ENCODE measurements around the gene QSOX1.

Gene QSOX1

DNA sequence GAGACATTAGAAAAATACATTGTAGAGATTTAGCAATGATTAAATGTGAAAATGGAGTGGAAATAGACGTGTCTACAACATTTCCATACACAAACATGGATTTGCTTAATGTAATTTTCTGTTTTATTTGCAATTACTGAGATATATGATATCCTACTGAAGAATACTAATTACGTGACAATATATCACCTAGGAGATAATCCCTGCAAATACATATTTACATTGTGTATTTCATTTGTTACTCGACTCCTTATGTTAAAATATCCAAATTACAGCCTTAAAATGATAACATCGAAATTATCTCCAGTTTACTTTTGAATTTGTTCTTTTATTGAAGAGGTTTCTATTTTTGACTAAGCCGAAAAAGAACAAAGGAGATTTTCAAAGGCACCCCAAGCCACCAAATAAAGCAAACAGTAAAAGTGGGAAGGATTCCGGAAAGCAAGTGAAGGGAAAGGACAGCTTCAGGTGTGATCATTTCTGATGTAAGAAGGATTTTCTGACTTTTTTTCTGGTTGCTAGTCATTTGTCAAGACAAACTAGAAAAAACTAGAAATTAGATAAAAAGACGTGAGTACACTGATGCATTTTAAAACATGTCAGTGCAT lies 83.3 kb downstream of the QSOX1 start:
- DNase-seq, result no peak

DNA sequence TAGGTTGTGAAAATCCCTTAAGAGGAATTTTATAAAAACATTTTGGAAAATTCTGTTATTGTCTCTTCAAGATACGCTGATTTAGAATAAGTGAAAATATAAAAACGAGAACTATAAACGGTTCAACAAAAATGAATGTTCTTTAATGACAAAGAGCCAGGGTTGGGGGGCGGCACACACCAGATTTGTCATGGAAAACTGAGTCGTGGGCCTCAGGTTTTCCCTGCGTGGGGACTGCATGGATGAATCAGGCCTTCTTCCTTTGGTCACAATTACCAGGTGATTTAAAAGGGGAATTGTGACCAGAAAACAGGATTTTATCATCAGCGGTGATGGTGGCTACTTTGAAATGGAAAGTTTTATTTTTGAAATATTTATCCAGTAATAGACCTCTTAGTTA lies 84.0 kb downstream of the QSOX1 start:
- DNase-seq, result no peak

DNA sequence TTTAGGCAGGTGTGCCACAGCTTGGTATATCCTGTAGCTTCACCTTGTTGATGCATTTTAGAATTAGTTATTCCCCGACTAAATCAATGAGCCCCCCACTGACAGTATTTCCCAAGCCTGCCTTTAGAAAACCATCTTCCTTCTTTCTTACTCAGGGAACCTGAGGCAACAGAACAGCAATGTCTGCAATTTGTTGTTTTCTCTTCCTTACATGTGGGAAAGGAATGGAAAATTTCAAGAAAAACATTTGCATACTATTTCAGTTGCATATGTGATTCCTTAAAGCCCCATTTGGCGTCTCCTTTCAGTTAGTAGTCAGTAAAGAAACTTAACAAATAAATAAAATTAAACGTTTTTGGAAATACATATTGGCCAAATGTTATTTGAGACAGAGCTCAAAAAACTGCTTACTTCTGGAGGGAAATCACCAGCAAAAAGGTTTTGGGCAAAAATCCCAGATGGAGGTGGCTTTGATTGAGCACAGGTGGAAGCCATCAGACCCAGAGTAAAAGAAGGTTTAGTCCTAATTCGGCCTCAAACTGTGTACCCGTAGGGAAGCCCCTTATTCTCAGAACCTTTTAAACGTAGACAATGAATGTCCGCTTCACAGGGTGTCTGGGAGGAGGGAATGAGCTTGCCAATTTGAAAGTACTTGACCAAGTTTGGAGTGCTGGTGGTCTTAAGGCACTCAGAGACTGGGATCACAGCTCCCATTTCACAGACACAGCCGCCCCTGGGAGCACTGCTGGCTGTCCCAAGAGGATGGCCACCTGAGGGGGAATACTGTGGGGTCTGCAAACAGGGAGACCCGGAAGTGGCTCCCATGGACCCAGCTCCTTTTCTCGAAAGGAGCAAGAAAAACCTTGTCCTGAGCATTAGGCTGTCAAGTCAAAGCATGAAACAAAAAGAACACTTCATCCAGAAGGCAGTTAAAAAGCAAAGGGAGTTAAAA lies 84.8 kb downstream of the QSOX1 start:
- DNase-seq, result no peak

DNA sequence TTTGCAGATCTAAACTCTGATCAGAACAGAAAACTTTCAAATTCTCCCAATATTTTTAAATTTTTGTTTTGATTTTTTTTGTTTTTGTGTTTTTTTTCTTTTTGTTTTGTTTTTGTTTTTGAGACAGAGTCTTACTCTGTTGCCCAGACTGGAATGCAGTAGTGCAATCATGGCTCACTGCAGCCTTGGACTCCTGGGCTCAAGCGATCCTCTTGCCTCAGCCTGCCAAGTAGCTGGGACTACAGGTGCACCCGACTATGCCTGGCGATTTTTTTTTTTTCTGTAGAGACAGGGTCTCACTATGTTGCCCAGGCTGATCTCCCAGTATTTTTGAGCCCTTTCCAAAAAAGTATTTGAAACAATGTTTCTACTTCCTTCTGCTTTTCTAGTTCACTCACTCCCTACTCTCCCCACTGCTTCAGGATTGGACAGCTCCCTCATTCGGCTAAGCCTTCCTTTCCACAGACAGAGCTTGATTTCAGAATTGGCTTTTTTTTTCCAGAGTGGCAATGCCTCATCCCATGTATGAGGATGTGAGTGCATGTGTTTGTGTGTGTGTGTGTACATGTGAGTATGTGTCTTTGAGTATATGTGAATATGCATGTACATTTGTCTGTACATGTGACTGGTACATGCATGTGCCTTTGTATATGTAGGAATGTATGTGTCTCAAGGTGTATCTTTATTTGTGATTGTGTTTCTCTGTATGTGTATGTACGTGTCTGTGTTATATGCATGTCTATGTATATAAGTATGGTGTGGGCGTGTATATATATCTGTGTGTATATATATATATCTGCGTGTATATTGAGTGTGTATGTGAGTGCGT lies 87.3 kb downstream of the QSOX1 start:
- DNase-seq, result no peak

DNA sequence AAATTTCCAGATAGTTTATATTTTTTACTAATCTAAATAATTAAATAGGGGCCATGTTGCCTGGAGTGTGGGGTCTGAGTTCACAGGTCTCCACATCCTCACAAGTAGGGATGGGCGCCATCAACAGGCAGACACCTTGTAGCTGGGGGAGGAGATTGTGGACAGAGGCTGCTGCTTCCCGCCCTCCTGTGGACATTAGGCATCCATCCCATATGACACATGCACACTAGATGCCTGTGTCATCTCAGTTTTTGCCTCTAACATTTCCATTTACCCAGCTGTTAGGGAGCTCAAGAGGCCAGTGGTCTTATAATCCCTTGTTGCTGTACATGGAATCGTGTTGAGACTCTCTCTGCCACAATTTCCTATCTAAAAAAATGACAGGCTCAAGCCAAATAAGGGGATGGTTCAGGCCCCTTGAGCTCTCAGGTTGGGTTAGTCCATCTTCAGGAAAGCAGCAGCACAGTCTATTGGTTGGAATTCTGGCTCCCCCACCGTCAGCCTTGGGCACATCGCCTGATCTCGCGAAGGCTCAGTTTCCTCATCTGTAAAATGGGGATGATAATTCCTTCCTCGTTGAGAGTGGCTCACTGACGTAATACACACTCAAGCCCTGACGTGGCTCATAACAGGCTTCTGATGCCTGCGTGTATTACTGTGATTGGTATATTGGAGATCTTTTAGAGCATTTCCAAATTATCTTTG lies 89.0 kb downstream of the QSOX1 start:
- no peak for DNase-seq

DNA sequence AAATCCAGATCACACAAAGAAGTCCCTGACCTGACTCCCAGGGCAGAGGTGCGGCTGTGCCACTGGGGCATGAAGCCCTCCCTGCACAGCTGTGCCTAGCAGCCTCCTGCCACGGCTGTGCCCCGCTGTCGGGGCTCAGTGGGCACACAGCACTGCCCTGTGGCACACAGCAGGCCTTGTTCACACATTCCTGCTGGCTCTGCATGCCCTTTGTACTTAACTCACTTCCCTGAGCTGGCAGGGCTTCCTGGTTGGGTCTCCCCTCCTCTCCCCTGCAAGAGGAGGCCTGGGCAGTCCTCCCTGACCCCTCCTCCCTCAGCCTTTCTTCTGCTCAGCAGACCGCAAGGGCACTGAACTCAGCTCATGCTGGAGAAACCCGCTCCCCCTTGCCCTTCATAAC lies 90.2 kb downstream of the QSOX1 start:
- no peak for DNase-seq

DNA sequence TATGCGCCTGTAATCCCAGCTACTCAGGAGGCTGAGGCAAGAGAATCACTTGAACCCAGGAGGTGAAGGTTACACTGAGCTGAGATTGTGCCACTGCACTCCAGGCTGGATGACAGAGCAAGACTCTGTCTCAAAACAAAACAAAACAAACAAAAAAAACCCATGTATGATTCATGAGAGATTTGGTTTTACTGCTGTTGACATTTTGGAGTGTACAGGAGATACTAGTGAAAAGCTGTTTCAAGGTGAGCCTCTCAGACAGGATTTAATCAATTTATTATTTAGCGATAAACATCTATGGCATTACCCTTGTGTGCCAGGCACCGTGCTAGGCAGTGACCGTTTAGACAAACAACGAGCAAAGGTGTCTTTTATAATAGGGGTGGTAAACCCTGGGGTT lies 91.9 kb downstream of the QSOX1 start:
- DNase-seq, result no peak

DNA sequence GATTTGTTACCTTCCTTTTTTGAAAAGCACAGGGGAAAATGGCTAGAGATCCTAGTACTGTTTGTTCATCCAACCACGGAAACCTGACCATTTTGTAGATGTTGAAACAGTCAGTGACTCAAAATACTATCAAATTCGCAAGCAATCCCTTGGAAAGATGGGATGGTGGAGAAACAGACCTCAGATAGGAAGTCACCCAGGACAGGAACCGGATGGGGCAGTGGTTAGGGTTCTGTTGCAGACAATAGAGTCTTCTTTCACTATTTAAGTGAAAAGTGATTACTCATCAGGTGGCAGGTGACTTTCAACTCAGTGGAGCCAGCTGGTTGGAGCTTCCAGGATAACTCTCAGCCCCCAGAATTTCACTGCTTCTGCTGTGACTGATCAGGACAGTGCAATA lies 92.4 kb downstream of the QSOX1 start:
- DNase-seq, result no peak

DNA sequence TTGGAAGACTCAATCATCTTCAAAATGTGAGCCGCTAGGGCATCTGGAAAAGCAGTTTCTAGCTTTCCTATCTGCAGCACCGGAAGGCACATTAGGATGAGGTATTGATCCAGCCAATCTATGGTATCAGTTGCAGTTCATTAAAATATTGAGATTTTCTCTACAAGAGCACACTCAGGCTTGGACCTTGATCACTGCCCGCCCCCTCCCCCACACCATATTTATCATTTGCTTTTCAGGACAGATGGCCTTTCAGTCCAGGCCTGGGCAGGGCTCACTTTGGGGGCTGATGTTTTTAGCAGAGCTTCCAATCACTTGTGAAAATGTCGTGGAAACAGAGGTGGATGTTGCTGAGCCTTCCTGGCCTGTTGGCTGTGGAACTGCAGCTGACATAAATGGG lies 92.9 kb downstream of the QSOX1 start:
- no peak for DNase-seq

DNA sequence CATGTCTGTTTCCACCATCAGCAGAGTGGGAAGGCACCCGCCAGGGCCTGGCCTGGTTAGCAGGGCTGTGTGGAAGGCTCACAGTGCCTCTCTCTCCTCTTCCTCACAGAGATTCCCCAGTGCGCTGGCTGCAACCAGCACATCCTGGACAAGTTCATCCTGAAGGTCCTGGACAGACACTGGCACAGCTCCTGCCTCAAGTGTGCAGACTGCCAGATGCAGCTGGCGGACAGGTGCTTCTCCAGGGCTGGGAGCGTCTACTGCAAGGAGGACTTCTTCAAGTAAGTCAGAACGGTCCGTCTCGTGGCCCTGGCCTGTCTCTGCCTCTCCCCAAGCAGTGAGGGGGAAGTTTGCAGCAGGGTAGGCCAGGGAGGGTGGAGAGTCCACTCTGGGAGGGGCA lies 93.5 kb downstream of the QSOX1 start:
- no peak for DNase-seq

DNA sequence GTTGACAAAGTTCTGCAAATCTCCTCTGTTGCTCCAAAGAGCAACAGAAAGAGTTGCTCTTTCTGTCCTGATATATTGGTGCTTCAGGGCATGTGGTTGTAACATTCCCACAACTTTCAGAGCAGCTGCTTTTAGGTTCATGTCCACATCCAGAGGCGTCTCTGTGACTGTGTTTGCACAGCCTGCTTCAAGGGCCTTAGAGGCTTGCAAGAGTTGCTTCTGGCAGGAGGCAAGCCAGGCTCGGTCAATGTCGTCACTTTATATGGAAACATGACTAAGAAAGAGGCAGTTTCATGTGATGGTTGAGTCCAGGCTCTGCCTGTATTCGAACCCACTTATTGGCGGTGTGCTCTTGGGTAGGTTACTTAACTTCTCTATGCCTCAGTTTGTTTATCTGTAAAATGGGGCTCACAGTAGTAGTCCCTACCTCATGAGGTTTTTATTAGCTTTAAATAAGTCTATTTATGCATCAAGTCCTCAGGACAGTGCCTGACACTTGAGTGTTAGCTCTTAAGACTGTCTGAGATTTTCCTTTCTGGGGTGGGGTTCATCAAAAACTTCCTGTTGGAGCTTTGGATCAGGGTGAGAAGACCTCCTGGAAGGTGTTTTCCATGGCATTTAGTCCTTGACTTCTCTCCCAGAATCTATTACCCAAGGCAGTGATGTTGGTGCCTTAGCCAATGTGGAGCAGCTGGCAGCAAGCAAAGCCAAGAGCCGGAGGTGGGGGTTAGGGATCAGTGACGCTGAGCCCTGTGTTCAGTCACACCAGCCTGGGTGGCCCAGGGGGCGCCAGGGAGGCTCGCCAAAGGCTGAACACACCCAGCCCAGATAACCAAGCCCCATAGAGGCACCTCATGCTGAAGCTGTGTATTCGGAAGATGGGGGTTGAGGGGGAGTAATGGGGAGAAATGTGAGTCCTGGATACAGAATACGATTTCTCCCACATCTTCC lies 94.3 kb downstream of the QSOX1 start:
- DNase-seq, result no peak

DNA sequence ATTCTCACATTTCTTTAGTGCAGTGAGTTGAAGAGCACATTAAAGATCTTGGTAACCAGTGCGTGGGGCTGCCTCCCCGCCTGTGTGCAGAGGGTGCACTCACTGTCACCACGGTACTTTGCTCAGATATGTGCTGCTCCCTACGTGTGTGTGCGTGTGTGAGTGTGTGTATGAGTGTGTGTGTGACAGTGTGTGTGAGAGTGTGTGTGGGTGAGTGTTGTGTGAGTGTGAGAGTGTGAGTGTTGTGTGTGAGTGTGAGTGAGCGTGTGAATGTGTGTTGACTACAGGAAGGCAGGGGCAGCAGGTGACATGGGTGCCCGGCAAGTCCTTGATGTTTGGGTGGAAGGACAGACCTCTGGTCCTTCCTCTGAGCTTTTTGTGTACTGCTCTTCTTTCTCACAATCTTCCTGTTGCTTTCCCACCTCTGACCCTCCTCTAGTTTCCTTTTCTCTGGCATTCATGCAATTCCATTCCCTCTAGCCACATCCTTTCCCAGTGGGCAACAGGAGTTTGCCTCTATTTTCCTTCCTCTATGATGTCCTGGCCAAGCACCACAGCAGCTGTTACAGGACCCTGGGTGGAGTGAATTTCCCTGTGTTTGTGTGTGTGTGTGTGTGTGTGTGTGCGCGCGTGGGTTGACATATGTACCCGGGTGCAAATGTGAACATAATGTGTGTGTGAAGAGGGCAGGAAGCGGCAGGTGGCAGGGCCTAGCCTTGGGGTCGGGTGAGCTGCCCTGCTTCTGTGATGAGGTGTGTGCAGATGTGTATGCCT lies 95.2 kb downstream of the QSOX1 start:
- no peak for DNase-seq

DNA sequence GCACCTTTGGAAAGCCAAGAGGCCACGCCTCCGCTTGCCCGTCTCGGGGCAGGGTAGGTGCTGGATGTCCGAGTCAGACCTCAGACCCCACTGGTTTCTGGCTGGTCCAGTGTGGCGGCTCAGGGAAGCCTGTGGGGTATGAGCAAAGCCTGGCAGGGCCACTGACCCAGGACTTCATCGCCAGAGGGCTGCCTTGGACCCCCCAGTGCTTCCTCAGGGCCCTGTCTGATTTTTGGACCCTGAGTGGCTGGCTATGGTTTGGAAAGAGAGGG lies 95.8 kb downstream of the QSOX1 start:
- no peak for DNase-seq

DNA sequence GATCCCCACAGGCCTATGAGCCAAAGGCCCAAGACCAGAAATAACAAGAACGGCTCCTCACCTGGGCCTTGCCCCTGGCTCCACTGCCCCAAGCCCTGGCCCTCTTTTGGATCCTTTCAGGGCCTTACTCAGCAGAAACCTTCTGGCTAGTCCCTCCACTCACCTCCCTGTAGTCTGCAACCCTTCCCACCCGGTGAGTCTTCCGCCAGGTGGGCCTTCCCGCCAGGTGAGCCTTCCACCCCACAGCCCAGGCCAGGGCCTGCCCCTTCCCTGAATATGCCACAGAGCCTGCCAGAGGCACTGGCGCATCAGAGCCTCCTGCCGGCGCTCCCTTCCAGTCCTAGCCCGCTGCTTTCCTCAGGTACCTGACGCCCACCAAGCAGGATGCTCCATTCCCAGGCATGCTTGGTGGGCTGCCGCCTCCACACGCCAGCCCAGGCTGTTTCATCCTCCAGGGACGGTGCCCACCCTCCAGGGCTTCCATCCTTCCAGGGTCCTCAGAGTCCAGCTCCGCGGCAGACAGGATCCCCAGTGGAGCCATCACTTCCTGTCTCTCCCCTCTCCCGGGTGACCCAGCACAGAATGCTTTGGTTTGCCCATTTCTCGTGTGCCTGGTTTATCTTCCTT lies 96.3 kb downstream of the QSOX1 start:
- DNase-seq, result no peak

DNA sequence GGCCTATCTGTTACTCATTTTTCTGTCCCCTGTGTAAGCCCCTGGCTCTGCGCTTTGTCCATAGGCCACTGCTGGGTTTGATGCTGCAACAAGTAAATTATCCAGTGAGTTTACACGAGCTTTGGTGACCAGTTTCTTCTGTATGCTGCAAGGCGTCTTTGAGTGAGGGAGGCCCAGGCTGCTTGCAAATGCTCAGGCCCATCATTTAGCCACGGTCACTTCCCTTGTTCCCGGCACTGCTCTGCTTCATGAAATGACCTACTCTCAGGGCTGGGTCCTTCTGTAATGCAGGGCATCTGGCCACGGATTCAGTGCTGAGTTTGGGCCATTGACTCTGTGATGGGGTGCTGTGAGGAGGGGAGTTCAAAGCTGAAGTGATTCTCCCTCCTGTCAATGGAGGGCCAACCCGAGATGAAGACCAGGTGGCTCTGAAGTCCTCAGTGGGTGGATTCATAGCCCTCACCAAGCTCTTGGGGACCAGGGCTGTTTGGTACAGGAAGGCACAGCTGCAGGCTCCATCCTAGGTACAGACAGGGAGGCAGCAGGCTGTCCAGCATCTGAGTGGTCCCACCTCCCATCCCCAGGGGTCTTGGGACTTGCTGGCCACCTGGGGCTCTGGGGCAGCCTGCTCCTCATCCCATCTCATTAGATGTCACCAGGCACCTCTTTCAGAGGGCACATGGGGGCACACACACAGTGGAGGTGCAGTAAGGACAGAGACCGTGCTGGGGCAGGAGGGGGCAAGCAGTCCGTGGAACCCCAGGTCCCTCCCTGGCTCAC lies 97.0 kb downstream of the QSOX1 start:
- no peak for DNase-seq

DNA sequence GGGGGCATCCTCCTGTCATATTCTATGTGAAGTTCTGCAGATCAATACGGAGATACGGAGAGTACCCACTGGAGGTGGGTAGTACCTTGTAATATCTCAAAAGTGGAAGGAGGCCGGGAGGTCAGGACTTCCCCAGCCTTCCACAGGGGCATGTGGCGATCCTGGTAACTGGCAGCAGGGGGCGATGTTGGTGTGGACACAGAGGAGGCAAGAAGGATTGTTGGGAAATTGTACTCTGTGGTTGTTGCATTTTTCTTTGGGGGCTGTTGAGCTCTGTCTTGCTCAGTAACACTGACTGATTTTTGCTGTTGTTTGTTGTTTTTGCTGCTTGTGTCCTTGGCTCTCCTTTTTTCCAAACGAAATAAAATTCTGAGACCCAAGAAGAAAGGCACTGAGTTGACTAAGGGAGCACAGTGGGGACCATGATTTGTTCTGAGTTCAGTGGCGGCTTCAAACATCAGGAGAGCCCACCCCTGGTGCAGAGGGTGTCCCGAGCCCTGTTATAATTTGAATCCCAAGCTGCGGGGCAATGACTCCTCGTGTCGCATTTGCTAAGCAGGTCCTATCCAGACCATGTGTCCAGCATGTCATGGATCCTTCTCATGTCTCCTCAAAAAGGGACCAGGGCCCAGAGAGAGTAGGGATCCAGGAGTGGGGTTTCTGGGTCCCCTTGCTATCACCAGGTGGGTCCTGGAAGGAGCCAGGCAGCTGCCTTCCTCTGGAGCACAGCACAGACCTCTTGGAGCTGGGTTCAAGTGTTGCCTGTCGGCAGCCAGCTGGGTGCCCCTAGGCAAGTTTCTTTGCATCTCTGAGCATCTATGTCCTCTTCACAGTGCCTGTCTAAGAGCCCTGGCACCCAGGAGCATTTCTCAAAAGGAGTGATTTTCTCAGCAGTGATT lies 98.2 kb downstream of the QSOX1 start:
- peak; percentile 40 for DNase-seq
